GM18861 (cell line): ENCODE results near the gene BORCS6.
A peak's percentile ranks its signal among the peaks of the same experiment; 100 is the strongest.

ENCODE experiments used
- ATAC-seq: cut with Tn5 transposase; IDR thresholded peaks from one replicate; pipeline ENCODE4 v1.9.1; 2021; ENCODE audit not compliant: unreplicated experiment

Gene BORCS6

DNA sequence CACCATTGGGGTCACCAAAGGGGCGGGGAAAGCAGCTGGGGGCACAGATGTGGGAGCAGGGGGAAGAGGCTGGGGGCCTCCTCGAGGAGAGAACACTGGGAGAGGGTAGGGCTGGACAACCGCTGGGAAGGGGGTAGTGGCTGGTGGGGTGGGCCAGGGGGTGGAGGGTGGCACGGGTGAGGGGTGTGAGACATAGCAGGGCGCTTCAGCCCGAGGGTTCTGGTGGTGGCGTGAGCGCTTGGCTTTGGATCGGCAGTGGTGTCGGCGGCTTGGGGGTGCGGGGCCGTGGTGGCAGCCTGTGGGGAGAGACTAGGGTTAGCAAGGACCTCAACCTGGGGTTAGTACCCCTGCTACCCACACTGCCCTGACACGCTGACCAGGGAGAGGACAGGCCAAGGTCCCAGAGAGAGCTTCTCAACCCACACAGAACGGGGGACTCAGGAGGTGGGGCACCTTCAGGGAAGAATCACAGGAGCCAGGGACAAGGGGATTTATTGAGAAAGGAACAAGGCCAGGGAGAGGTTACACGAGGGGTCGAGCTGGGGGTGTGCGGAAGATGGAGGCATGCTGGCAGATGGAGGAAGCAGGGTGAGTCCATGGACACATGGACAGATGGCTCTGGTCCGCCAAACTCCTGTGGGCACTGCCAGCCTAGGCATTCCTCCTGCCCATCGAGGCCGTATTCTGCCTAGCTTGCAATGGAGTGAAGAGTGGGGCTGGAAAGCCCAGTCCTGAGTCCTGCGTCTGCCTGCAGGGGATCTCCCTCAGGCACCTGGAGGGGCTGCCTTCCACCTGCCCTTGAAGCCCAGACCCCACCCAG, 46.2 kb downstream of the BORCS6 start:
- no peak for ATAC-seq

DNA sequence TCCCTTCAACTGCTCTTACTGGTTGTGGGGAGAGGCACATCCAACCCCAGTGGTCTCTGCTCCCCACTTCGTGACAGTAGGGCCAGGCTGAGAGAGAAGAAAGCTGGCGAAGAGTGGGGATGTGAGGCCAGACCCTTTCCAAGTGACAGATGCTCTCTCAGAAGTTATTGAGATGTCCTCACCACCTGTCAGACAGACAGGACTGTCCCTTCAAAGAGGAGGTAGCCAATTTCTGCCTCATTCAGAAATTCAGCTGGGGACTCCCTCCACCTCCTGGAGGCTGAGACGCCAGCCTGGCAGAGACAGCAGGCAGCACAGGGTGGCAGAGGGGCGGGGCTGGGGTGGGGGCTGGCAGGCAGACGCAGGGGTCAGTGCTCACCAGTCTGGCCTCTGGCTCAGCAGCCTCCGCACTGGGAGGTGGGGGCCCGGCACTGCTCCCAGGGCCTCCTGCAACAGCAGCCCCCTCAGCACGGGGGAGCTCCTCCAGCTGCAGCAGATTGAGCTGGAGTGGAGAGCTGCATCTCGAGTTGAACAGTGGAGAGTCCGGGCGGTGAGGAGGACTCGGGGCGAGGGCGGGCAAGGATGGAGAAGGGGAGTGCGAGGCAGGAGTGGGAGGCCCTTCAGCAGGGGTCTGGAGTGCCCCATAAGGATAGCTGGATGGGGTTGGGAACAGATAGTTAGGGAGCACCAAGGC, 46.9 kb downstream of the BORCS6 start:
- ATAC-seq = no peak

DNA sequence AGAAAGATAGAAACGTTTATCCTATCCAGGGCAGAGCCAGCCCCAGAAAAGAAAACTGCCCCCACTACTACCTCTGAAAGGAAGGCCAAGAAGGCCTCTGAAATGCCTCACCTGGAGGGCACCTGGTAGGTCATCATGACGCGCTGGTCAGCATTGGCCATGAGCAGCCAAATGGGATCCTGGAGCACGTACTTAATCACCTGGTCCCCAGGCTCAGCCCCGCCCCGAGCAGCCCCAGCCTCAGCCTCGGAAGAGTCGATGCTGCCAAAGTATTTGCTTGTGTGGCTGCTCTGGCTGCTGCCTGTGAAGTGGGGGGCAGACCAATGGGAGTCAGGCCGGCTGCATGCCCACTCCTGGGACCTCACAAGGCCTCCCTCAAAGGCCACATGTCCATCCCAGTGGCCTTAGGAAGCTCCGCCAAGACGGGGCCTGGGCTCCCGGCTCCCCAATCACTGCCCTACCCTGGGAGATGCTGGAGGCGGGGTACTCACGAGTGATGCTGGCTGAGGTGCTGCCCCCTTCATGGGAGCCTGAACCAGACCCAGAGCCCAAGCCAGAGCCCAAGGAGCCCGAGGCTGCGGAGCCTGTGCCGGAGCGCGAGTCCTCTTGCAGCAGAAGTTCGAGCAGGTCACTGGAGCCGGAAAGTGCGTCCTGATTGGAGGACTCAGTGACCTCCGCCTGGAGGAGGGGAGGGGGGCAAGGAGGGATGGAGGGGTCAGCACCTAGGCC, 47.7 kb downstream of the BORCS6 start:
- ATAC-seq = no peak

DNA sequence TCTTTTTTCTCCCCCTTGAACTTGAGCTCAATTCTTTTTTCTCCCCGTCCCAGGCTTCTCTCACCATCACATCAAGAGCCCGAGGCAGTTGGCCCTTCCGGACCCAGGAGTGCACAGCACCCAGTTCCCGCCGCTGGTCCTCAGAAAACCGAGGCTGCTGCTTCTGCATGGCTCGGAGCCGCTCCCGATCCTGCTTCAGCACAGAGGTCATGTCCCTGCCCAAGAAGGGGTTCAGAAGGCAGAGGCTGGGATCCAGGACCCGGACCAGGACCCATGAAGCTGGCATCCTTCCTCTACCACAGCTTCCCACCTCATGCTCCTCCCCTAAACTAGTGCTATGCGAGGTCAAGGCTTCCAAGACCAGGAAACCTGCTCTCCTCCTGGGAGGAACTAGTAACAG, 48.2 kb downstream of the BORCS6 start:
- ATAC-seq = no peak

DNA sequence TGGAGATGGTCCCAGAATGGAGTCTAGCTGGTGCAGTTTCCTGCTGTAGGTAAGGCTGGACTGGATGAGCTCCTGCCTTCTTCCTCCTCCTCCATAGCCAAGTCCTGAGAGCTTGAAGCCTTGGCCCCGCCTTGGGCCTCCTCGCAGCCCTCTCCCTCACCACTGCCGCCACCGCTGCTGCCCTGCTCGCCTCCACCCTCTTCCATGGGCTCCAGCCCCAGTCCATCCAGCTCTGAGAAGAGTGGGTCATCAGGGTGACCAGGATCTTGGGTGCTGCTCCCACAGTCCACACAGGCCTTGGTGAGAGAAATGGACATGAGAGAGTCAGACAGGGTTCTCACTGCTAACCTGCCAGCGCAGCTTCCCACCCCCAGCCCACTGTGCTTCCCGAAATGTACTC, 48.9 kb downstream of the BORCS6 start:
- ATAC-seq = no peak

DNA sequence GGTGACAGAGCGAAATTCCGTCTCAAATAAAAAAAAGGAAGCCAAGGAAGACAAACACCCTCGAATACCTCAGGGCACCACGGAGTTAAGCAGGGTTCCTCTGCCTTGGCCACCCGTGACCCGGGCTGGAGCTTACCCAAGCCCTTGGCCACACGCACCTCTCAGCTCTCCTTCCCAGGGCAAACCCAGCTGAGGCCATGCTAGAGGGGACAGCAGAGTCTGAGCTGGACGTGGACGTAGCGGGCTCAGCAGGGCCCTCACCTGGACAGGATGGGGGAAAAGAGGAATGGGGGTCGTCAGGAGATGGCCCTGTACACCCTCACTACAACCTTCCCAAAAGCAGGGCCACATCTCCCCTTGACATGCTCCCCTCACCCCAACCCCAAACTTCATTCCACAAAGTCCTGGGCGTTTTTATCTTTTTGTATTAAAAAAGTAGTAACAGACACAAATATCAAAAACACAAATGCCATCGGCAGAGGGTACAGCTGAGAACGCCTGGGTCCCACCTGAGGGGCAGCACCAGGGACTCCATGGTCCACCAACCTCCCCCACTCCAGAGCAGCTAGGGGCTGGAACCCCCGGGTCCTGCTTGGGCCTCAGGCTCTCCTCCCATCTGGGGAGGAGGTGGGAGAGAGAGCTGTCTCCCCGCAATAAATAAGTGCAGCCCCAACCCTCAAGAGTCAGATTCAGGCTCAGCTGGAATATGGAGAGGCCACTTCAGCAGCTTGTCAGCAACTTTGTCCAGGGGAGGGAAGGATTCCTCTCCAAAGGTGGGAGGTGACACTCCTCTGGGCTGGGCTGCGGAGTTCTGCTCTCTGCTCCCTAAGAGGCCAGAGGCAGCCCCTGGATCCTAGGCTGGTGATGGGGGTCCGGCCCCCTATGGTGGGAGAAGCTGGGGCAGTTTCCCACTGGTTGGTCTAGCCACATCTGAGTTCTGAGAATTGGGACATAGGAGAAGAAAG, 49.6 kb downstream of the BORCS6 start:
- no peak for ATAC-seq

DNA sequence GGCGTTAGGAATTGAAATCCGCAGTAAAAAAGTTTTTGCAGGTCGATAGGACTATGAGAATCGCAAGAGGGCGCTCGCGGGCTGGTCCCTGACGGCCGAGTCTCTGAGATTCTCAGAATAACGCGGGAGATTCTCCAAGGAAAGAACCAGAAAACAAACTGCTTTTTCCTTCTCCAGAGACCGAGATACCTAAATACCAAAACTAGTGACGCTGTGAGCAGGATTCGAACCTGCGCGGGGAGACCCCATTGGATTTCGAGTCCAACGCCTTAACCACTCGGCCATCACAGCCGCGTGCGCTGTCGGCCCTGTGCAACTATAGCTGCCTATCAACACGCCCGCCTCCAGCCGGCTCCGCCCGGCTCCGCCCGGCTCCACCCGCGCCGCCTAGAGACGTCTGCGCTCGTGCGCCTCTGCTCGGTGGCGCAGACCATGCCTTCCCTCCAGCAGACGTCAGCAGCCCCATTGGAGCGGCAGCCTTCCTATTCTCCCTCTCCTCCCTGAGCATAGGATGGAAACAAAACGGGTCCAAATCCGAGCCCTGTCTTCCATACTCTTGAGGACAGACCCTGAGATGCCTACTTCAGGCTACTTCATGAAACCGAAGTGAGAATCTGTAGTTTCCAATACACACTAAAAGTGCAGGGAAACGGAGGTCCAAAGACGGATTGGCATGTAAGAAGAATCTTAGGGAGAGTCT, 51.2 kb downstream of the BORCS6 start:
- peak; percentile 68 for ATAC-seq

DNA sequence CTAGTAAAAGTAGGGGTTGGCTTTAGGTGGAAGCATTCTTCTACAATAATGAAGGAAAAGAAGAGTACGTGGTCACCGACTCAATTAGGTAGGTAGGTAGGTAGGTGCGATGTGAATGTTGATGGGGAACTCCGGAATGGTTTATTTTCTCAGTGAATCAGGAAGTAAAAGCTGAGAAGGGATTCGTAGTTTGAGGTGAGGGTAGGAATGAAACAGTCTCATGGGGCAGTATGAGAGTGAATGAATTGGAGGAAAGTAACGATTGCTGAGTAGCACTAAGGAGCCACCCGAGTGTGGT, 51.7 kb downstream of the BORCS6 start:
- no peak for ATAC-seq
